Measurements from ENCODE around the gene MEIOSIN. TPM values are rescaled to one million over a fixed set of nuclear protein-coding genes. Genes with fewer than 3 reads are reported as not detected.
A peak's percentile ranks its signal among the peaks of the same experiment; 100 is the strongest.

Gene MEIOSIN
- total and polyA plus RNA-seq, 2 of the 13 experiments (the other 11 are each of a cell fraction or from before 2014, with no cell fraction given): not detected

DNA sequence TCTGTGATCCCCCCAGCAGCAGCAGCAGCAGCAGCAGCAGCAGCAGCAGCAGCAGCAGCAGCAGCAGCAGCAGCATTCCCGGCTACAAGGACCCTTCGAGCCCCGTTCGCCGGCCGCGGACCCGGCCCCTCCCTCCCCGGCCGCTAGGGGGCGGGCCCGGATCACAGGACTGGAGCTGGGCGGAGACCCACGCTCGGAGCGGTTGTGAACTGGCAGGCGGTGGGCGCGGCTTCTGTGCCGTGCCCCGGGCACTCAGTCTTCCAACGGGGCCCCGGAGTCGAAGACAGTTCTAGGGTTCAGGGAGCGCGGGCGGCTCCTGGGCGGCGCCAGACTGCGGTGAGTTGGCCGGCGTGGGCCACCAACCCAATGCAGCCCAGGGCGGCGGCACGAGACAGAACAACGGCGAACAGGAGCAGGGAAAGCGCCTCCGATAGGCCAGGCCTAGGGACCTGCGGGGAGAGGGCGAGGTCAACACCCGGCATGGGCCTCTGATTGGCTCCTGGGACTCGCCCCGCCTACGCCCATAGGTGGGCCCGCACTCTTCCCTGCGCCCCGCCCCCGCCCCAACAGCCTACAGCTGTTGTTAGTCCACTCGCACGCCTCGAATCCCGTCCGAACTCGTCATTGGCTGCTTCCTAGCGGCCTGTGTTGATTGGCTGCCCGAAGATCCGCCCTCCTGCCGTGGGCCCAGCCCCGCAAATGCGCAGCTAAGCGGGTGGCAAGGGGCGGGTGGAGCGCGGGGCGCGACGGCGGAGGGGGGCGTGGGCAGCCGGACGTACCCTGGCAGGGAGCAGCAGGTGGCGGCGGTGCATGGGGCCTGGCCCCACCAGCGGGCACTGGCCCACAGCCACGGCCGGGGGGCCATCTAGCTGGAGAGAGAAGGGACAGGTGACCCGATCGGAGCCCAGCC lies 37.2 kb downstream of the MEIOSIN start (continued):
- TF ChIP-seq CBX5 (CRISPR knock-in tag; IDR thresholded peaks at IDR 0.05; ENCODE audit: borderline replicate concordance) (peak; percentile 61; the same call in 1 of the 2 replicates), SP140L (CRISPR knock-in tag; IDR thresholded peaks at IDR 0.05; ENCODE audit: borderline replicate concordance) (no peak), TBX2 (CRISPR knock-in tag; IDR thresholded peaks at IDR 0.05; ENCODE audit: borderline replicate concordance) (peak; percentile 80; the same call in 1 of the 2 replicates), POGZ (CRISPR knock-in tag; IDR thresholded peaks at IDR 0.05) (peak; percentile 16; the same call in 1 of the 2 replicates), STAG1 (CRISPR knock-in tag; IDR thresholded peaks at IDR 0.05) (peak; percentile 65), RXRA (CRISPR knock-in tag; IDR thresholded peaks at IDR 0.05) (peak; percentile 60; the same call in 1 of the 2 replicates), ZIK1 (CRISPR knock-in tag; IDR thresholded peaks at IDR 0.05; ENCODE audit: borderline replicate concordance, low read depth) (peak; percentile 58; the same call in 1 of the 2 replicates), IKZF4 (CRISPR knock-in tag; IDR thresholded peaks at IDR 0.05; ENCODE audit: borderline replicate concordance, low read depth, not compliant biosample characterization) (peak; percentile 14), SYNCRIP (IDR thresholded peaks at IDR 0.05; ENCODE audit: insufficient read depth, low read depth, low read length) (no peak), ZNF432 (CRISPR knock-in tag; IDR thresholded peaks at IDR 0.05; ENCODE audit: borderline replicate concordance) (no peak)
- TF ChIP-seq, protein P1, sequence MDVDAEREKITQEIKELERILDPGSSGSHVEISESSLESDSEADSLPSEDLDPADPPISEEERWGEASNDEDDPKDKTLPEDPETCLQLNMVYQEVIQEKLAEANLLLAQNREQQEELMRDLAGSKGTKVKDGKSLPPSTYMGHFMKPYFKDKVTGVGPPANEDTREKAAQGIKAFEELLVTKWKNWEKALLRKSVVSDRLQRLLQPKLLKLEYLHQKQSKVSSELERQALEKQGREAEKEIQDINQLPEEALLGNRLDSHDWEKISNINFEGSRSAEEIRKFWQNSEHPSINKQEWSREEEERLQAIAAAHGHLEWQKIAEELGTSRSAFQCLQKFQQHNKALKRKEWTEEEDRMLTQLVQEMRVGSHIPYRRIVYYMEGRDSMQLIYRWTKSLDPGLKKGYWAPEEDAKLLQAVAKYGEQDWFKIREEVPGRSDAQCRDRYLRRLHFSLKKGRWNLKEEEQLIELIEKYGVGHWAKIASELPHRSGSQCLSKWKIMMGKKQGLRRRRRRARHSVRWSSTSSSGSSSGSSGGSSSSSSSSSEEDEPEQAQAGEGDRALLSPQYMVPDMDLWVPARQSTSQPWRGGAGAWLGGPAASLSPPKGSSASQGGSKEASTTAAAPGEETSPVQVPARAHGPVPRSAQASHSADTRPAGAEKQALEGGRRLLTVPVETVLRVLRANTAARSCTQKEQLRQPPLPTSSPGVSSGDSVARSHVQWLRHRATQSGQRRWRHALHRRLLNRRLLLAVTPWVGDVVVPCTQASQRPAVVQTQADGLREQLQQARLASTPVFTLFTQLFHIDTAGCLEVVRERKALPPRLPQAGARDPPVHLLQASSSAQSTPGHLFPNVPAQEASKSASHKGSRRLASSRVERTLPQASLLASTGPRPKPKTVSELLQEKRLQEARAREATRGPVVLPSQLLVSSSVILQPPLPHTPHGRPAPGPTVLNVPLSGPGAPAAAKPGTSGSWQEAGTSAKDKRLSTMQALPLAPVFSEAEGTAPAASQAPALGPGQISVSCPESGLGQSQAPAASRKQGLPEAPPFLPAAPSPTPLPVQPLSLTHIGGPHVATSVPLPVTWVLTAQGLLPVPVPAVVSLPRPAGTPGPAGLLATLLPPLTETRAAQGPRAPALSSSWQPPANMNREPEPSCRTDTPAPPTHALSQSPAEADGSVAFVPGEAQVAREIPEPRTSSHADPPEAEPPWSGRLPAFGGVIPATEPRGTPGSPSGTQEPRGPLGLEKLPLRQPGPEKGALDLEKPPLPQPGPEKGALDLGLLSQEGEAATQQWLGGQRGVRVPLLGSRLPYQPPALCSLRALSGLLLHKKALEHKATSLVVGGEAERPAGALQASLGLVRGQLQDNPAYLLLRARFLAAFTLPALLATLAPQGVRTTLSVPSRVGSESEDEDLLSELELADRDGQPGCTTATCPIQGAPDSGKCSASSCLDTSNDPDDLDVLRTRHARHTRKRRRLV (CRISPR knock-in tag; IDR thresholded peaks at IDR 0.05): peak; percentile 71; the same call in 1 of the 2 replicates
- TF ChIP-seq, protein P2, sequence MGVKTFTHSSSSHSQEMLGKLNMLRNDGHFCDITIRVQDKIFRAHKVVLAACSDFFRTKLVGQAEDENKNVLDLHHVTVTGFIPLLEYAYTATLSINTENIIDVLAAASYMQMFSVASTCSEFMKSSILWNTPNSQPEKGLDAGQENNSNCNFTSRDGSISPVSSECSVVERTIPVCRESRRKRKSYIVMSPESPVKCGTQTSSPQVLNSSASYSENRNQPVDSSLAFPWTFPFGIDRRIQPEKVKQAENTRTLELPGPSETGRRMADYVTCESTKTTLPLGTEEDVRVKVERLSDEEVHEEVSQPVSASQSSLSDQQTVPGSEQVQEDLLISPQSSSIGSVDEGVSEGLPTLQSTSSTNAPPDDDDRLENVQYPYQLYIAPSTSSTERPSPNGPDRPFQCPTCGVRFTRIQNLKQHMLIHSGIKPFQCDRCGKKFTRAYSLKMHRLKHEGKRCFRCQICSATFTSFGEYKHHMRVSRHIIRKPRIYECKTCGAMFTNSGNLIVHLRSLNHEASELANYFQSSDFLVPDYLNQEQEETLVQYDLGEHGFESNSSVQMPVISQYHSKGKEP (CRISPR knock-in tag; IDR thresholded peaks at IDR 0.05): peak; percentile 63; the same call in 1 of the 2 replicates
- TF ChIP-seq, protein P3, sequence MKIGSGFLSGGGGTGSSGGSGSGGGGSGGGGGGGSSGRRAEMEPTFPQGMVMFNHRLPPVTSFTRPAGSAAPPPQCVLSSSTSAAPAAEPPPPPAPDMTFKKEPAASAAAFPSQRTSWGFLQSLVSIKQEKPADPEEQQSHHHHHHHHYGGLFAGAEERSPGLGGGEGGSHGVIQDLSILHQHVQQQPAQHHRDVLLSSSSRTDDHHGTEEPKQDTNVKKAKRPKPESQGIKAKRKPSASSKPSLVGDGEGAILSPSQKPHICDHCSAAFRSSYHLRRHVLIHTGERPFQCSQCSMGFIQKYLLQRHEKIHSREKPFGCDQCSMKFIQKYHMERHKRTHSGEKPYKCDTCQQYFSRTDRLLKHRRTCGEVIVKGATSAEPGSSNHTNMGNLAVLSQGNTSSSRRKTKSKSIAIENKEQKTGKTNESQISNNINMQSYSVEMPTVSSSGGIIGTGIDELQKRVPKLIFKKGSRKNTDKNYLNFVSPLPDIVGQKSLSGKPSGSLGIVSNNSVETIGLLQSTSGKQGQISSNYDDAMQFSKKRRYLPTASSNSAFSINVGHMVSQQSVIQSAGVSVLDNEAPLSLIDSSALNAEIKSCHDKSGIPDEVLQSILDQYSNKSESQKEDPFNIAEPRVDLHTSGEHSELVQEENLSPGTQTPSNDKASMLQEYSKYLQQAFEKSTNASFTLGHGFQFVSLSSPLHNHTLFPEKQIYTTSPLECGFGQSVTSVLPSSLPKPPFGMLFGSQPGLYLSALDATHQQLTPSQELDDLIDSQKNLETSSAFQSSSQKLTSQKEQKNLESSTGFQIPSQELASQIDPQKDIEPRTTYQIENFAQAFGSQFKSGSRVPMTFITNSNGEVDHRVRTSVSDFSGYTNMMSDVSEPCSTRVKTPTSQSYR (CRISPR knock-in tag; IDR thresholded peaks at IDR 0.05; ENCODE audit: borderline replicate concordance): peak; percentile 6; the same call in 1 of the 2 replicates
- TF ChIP-seq, protein P4, sequence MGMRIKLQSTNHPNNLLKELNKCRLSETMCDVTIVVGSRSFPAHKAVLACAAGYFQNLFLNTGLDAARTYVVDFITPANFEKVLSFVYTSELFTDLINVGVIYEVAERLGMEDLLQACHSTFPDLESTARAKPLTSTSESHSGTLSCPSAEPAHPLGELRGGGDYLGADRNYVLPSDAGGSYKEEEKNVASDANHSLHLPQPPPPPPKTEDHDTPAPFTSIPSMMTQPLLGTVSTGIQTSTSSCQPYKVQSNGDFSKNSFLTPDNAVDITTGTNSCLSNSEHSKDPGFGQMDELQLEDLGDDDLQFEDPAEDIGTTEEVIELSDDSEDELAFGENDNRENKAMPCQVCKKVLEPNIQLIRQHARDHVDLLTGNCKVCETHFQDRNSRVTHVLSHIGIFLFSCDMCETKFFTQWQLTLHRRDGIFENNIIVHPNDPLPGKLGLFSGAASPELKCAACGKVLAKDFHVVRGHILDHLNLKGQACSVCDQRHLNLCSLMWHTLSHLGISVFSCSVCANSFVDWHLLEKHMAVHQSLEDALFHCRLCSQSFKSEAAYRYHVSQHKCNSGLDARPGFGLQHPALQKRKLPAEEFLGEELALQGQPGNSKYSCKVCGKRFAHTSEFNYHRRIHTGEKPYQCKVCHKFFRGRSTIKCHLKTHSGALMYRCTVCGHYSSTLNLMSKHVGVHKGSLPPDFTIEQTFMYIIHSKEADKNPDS (CRISPR knock-in tag; IDR thresholded peaks at IDR 0.05): 0 out of 2 replicates have a peak, but pooled peaks have one; percentile 23

Measured in HepG2 (cell line).